HepG2 (cell line): ENCODE data around the gene CDC6. TPM values are rescaled to one million over a fixed set of nuclear protein-coding genes. Genes with fewer than 3 reads are reported as not detected.
A peak's percentile ranks its signal among the peaks of the same experiment; 100 is the strongest.

Experiments used
- ARNT ChIP-seq: fragments of 450-650 bp; IDR thresholded peaks from 2 replicates; pipeline ENCODE4 v1.6.1; 2017
- ATAD3A ChIP-seq: sonication (generic); formaldehyde crosslinking; IDR thresholded peaks from 2 replicates; pipeline ENCODE4 v1.4.0; 2020; ENCODE audit warnings: missing genetic modification reagents
- ATM ChIP-seq: fragments of 450-650 bp; IDR thresholded peaks from 2 replicates; pipeline ENCODE4 v1.7.1; 2017; ENCODE audit warnings: mild to moderate bottlenecking, borderline replicate concordance
- CAMTA2 ChIP-seq: sonication (generic); formaldehyde crosslinking; IDR thresholded peaks from 2 replicates; pipeline ENCODE4 v1.4.0; 2020; ENCODE audit warnings: mild to moderate bottlenecking, missing genetic modification reagents, borderline replicate concordance
- PHF21A ChIP-seq: sonication (generic); formaldehyde crosslinking; IDR thresholded peaks from 2 replicates; pipeline ENCODE4 v1.5.0; 2020; ENCODE audit warnings: mild to moderate bottlenecking, missing genetic modification reagents
- RFXANK ChIP-seq: IDR thresholded peaks from 2 replicates; pipeline ENCODE4 v1.6.1; 2016
- RXRA ChIP-seq: sonication (generic); formaldehyde crosslinking; IDR thresholded peaks from 2 replicates; pipeline ENCODE4 v1.5.1; 2020; ENCODE audit warnings: missing genetic modification reagents
- SRF ChIP-seq: IDR thresholded peaks from 2 replicates; pipeline ENCODE4 v1.6.1; 2011; ENCODE audit warnings: mild to moderate bottlenecking, low read depth, low read length, moderate library complexity
- SRSF4 ChIP-seq: fragments of 200-400 bp; formaldehyde crosslinking; IDR thresholded peaks from one replicate; pipeline ENCODE4 v1.6.1; 2018; ENCODE audit warnings: mild to moderate bottlenecking, low read depth, low read length, moderate library complexity; ENCODE audit not compliant: poor library complexity, severe bottlenecking
- ZNF230 ChIP-seq: sonication (generic); formaldehyde crosslinking; IDR thresholded peaks from 2 replicates; pipeline ENCODE4 v1.4.0; 2020; ENCODE audit warnings: mild to moderate bottlenecking, missing genetic modification reagents
- ZNF441 ChIP-seq: sonication (generic); formaldehyde crosslinking; IDR thresholded peaks from 2 replicates; pipeline ENCODE4 v1.7.0; 2021; ENCODE audit warnings: missing genetic modification reagents, borderline replicate concordance
- ZNF468 ChIP-seq: sonication (generic); formaldehyde crosslinking; IDR thresholded peaks from 2 replicates; pipeline ENCODE4 v1.8.0; 2022; ENCODE audit warnings: mild to moderate bottlenecking, moderate library complexity, missing genetic modification reagents
- ZNF549 ChIP-seq: sonication (generic); formaldehyde crosslinking; IDR thresholded peaks from 2 replicates; pipeline ENCODE4 v1.5.0; 2020; ENCODE audit warnings: missing genetic modification reagents
- ZNF619 ChIP-seq: sonication (generic); formaldehyde crosslinking; IDR thresholded peaks from 2 replicates; pipeline ENCODE4 v1.4.0; 2020; ENCODE audit warnings: mild to moderate bottlenecking, missing genetic modification reagents
- ZSCAN9 ChIP-seq: IDR thresholded peaks from 2 replicates; pipeline ENCODE4 v1.6.1; 2016; ENCODE audit warnings: borderline replicate concordance
- polyA plus RNA-seq, 8 experiments: library from polyadenylated mRNA; depleted of rRNA in 3 of 8; stranded (reverse) in 7 of 8; unstranded in 1 of 8; fragments of >200 nt; fragmentation: Illumina TruSeq in 4 of 8; extraction: Trizol in 4 of 8; gene quantifications; 2 replicates each; pipeline versions ENCODE4 v1.2.1 to v1.2.3, GENCODE V29; 2011 to 2016; ENCODE audit warnings: low read depth in 4 of 8, missing spikeins in 1 of 8, mixed read lengths in 1 of 8; ENCODE audit not compliant: insufficient read depth in 1 of 8
- total RNA-seq, 5 experiments: library from RNA; depleted of rRNA; stranded (reverse); fragments of >200 nt; fragmentation: Illumina TruSeq; extraction: Trizol; gene quantifications; 2 replicates each; pipeline ENCODE4 v1.2.3, GENCODE V29; 2016; ENCODE audit warnings: low read depth in 1 of 5
- TF ChIP-seq, protein P1 (sequence below): IDR thresholded peaks from 2 replicates; pipeline ENCODE4 v1.6.1; 2016; ENCODE audit warnings: missing compliant biosample characterization, missing genetic modification reagents, borderline replicate concordance
- TF ChIP-seq, protein P2 (sequence below): sonication (generic); formaldehyde crosslinking; IDR thresholded peaks from 2 replicates; pipeline ENCODE4 v1.8.0; 2023; ENCODE audit warnings: mild to moderate bottlenecking, missing genetic modification reagents
- TF ChIP-seq, protein P3 (sequence below): sonication (generic); formaldehyde crosslinking; IDR thresholded peaks from 2 replicates; pipeline ENCODE4 v1.5.0; 2020; ENCODE audit warnings: missing genetic modification reagents, mild to moderate bottlenecking, borderline replicate concordance
- TF ChIP-seq, protein P4 (sequence below): sonication (generic); formaldehyde crosslinking; IDR thresholded peaks from 2 replicates; pipeline ENCODE4 v1.8.1; 2023; ENCODE audit warnings: missing genetic modification reagents, inconsistent platforms, borderline replicate concordance
- TF ChIP-seq, protein P5 (sequence below): sonication (generic); formaldehyde crosslinking; IDR thresholded peaks from 2 replicates; pipeline ENCODE4 v1.9.0; 2022; ENCODE audit warnings: missing genetic modification reagents, mild to moderate bottlenecking, borderline replicate concordance
- TF ChIP-seq, protein P6 (sequence below): conservative IDR thresholded peaks from 2 replicates; pipeline ENCODE4 v1.6.1; 2018; ENCODE audit warnings: missing genetic modification reagents

The CDC6 gene
- total and polyA plus RNA-seq, 2 of the 13 experiments (the other 11 are each of a cell fraction or from before 2014, with no cell fraction given), result 17.4 to 114 TPM

DNA sequence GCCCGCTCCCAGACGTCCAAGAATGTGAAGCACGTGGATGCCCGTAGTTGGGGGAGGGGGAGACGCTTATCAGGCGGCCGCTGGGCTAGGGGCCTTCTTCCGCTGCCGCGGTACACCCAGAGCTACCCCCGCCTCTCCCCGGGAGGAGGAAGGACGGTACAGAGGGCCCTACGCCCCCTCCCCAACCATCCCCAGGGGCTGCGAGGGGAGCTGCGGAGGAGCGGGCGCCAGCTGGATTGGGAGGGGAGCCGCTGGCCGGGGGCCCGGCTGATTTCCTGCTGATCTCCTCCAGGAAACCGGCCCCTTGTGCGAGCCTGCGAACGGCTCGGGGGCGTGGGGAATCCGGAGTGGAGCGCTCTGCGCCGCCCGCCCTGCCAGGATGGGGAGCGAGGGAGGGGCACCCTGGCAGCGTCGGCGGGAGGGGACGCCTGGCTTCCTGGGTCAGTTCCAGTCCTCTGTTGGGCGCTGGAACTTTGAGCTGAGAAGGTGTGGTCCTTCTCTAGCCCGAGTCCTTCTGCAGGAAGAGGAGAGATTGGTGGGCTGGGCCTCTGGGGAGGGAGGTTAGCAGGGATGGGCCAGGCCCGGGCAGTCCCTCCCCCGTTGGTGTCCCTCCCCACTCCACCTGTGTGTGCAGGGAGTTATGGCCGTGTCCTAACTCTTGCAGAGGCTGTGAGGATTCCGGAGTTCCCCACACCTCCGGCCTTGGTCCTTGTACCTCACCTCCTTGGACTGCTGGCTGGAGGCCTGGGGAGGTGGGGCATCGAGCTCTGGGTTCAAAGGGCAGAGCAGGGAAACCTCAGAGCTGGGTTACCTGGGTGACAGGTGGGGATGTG, 57.7 kb downstream of the CDC6 start (continued):
- TF ChIP-seq, protein P1, sequence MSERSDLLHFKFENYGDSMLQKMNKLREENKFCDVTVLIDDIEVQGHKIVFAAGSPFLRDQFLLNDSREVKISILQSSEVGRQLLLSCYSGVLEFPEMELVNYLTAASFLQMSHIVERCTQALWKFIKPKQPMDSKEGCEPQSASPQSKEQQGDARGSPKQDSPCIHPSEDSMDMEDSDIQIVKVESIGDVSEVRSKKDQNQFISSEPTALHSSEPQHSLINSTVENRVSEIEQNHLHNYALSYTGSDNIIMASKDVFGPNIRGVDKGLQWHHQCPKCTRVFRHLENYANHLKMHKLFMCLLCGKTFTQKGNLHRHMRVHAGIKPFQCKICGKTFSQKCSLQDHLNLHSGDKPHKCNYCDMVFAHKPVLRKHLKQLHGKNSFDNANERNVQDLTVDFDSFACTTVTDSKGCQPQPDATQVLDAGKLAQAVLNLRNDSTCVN (CRISPR knock-in tag), result peak; percentile 64; the same call in 1 of the 2 replicates
- TF ChIP-seq, protein P2, sequence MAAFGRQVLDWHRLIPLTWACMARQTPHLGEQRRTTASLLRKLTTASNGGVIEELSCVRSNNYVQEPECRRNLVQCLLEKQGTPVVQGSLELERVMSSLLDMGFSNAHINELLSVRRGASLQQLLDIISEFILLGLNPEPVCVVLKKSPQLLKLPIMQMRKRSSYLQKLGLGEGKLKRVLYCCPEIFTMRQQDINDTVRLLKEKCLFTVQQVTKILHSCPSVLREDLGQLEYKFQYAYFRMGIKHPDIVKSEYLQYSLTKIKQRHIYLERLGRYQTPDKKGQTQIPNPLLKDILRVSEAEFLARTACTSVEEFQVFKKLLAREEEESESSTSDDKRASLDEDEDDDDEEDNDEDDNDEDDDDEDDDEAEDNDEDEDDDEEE, result peak; percentile 76; the same call in 1 of the 2 replicates
- TF ChIP-seq ATM (no peak), SRSF4 (no peak), RXRA (CRISPR knock-in tag) (no peak; the same call in none of the 2 replicates), ZNF230 (CRISPR knock-in tag) (peak; percentile 61; the same call in 1 of the 2 replicates), ZNF619 (CRISPR knock-in tag) (no peak; the same call in 1 of the 2 replicates), ZSCAN9 (0 out of 2 replicates have a peak, but pooled peaks have one; percentile 22), ARNT (no peak), ATAD3A (CRISPR knock-in tag) (no peak; the same call in none of the 2 replicates), PHF21A (CRISPR knock-in tag) (0 out of 2 replicates have a peak, but pooled peaks have one; percentile 81), ZNF468 (no peak), ZNF549 (no peak), ZNF441 (CRISPR knock-in tag) (peak; percentile 11; the same call in 1 of the 2 replicates), CAMTA2 (no peak), RFXANK (CRISPR knock-in tag) (no peak), SRF (no peak)
- TF ChIP-seq, protein P3, sequence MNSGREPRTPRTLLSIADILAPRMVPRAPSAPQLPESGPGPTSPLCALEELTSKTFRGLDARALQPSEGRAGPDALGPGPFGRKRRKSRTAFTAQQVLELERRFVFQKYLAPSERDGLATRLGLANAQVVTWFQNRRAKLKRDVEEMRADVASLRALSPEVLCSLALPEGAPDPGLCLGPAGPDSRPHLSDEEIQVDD (CRISPR knock-in tag), result no peak; the same call in 1 of the 2 replicates
- TF ChIP-seq, protein P4, sequence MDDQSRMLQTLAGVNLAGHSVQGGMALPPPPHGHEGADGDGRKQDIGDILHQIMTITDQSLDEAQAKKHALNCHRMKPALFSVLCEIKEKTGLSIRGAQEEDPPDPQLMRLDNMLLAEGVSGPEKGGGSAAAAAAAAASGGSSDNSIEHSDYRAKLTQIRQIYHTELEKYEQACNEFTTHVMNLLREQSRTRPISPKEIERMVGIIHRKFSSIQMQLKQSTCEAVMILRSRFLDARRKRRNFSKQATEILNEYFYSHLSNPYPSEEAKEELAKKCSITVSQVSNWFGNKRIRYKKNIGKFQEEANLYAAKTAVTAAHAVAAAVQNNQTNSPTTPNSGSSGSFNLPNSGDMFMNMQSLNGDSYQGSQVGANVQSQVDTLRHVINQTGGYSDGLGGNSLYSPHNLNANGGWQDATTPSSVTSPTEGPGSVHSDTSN (CRISPR knock-in tag), result no peak
- TF ChIP-seq, protein P5, sequence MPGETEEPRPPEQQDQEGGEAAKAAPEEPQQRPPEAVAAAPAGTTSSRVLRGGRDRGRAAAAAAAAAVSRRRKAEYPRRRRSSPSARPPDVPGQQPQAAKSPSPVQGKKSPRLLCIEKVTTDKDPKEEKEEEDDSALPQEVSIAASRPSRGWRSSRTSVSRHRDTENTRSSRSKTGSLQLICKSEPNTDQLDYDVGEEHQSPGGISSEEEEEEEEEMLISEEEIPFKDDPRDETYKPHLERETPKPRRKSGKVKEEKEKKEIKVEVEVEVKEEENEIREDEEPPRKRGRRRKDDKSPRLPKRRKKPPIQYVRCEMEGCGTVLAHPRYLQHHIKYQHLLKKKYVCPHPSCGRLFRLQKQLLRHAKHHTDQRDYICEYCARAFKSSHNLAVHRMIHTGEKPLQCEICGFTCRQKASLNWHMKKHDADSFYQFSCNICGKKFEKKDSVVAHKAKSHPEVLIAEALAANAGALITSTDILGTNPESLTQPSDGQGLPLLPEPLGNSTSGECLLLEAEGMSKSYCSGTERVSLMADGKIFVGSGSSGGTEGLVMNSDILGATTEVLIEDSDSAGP (CRISPR knock-in tag), result peak; percentile 93; the same call in 1 of the 2 replicates
- TF ChIP-seq, protein P6, sequence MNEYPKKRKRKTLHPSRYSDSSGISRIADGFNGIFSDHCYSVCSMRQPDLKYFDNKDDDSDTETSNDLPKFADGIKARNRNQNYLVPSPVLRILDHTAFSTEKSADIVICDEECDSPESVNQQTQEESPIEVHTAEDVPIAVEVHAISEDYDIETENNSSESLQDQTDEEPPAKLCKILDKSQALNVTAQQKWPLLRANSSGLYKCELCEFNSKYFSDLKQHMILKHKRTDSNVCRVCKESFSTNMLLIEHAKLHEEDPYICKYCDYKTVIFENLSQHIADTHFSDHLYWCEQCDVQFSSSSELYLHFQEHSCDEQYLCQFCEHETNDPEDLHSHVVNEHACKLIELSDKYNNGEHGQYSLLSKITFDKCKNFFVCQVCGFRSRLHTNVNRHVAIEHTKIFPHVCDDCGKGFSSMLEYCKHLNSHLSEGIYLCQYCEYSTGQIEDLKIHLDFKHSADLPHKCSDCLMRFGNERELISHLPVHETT (CRISPR knock-in tag), result no peak; the same call in 1 of the 2 replicates
